NCI-H1105 treated with DMSO at 0.1 percent for 48 hours (cell line): Measurements from ENCODE around the gene SBK1.
"Not testable (repeated sequence)": the region's sequence is repeated elsewhere in the genome, so short reads cannot be mapped to it uniquely, and the experiment has no call there.

Source experiments
- DNase-seq: peaks from one replicate; lab custom pipeline; 2025; lab: John Stamatoyannopoulos, UW

The SBK1 gene

DNA sequence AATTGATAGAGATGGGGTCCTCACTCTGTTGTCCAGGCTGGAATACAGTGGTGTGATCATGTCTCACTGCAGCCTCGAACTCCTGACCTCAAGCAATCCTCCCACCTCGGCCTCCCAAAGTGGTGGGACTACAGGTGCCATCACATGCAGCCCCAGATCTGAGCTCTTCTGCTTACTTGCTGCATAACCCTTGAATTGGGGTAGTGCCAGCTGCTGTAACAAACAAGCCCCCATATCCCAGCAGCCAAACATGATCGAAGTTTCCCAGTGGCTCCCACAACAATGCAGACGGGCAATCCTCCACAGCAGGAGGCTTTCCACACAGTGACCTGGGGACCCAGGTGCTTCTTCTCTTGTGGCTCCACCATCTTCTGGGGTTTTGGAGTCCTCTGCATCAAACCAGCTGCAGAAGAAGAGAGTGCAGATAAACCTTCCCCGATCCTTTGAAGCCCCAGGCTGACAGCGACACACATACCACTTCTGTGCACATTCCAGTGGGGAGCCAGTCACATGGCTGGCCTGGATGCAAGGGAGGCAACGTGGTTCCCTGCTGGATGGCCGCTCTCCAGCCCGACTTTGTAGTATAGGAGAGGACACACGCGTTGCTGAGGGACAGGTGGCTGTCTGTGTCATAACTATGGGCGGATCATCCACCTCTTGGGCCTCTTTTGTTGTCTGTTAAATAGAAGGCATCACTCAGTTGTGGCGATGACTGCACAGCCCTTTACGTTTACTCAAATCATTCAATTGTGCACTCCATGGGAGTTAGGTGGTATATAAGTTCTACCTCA is 16.7 kb downstream of the SBK1 start:
- DNase-seq = no peak

DNA sequence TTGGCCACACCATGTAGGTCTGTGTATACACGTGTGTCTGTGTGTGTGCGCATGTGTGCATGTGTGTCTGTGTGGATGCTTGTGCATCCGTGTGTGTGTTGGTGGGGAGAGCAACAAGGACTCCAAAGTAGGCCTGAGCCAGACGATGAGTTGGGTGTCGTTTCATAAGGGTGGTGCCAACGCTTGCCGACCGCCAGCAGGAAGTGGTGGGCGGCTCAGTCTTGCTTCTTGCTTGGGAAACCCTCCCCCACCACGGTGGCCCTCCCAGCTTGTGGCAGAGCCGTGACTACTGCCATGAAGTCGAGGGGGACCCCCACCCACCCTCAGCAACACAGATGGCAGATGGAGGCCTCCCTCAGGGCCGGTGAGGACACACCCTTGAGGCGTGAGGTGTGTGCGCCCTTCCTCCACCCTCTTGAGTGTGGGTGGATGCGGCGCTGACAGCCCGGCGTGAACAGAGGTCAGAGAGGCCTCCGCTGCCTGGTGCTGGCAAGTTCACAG is 17.5 kb downstream of the SBK1 start:
- DNase-seq = no peak

DNA sequence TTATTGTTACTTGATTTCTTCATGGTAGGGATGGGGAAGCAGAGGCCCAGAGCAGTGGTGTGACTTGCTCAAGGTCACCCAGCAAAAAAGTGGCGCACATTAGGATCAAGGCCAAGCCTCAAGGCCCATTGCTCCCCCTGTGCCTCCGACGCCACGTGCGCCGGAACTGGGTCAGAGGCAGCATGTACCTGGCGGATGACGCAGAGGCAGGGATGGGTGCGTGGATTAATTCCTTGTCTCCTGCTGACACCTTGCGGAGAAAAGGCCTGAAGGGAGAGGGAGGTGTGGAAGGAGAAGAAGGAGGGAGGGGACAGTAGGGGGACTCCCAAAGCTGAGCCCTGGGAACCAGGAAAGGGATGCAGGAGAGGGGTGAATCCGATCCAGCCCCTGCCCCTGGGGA is 18.5 kb downstream of the SBK1 start:
- DNase-seq = no peak

DNA sequence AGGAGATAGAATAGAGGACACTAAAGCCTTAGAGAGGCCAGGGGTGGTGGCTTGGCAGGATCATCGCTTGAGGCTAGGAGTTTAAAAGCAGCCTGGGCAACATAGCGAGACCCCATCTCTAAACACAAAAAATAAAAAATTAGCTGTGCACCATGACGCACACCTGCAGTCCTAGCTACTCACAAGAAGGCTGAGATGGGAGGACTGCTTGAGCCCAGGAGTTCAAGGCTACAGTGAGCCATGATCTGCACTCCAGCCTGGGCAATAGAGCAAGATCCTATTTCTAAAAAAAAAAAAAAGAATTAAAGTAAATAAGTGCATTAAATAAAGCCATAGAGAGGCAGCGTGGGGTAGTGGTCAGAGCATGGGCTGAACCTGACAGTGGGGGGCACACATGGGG is 19.1 kb downstream of the SBK1 start:
- no peak for DNase-seq

DNA sequence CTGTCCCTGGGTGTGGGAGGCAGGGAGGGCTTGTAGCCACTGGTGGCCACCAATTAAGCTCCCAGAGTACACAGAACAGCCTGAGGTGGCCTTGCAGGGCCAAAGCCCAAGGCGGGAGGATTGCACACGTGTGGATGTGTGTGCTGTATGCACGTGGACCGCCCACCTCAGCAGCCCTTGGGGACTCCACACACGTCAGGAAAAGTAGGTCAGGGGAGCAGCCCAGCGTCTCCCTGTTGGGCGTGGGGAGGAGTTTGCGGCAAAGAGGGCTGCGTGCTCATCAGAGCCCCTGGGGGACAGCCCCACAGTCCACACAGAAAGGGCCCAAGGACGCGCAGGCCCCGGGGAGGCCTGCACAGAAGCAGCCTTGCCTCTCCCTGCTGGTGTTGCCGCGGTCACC is 19.6 kb downstream of the SBK1 start:
- no peak for DNase-seq

DNA sequence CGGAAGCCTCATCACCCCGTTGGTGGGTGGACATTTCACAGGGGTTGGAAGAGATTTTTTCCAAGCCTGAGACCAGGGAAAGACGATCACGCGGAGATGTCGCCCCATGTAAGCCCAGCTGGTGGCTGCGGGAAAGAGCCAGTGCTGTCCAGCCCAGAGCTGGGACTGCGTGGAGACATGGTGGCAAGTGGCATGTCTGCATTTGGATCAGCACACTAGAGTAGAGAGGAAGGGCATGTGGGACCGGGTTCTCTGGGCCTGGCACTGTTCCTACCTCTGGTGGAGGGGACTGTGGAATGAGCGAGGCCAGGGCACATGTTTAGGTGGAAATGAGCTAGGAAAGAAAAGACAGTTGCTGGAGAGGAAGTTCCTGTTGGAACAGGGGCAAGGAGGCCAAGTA is 20.0 kb downstream of the SBK1 start:
- DNase-seq = no peak

DNA sequence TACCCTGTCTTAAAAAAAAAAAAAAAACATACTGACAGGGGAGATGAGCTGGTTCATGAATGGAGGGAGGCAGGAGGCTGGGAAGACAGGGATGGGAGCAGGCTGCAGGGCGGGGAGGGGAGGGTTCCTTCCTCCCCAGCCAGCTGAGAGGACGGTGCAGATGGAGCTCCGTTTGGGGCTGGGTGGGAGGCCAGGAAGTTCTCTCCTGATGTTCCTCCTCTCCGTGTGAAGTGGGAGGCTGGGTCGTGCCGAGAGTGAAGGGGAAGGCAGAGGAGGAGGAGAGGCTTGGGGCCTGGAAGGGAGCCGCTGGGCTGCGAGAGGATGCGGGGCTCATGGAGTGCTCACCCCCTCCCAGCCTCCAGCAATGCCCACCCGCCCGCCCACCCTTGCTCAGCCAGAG is 21.3 kb downstream of the SBK1 start:
- no peak for DNase-seq

DNA sequence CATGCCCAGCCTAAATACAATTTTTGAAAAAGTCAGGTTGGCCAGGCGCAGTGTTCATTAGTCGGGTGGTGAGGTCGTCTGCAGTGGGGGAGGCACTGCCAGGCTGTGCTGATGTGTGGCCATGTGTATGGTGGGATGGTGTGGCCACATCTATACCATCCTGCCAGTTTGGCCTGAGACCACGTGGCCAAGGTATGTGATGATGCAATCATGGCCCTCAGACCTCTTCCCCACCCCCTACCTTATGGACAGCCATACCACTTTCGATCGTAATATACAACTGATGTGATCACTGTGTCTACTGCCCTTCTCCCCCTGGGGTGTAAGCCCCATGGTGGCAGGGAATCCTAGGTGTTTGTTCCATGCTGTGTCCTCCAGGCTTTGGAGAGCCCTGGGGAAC is 23.7 kb downstream of the SBK1 start:
- DNase-seq = no peak

DNA sequence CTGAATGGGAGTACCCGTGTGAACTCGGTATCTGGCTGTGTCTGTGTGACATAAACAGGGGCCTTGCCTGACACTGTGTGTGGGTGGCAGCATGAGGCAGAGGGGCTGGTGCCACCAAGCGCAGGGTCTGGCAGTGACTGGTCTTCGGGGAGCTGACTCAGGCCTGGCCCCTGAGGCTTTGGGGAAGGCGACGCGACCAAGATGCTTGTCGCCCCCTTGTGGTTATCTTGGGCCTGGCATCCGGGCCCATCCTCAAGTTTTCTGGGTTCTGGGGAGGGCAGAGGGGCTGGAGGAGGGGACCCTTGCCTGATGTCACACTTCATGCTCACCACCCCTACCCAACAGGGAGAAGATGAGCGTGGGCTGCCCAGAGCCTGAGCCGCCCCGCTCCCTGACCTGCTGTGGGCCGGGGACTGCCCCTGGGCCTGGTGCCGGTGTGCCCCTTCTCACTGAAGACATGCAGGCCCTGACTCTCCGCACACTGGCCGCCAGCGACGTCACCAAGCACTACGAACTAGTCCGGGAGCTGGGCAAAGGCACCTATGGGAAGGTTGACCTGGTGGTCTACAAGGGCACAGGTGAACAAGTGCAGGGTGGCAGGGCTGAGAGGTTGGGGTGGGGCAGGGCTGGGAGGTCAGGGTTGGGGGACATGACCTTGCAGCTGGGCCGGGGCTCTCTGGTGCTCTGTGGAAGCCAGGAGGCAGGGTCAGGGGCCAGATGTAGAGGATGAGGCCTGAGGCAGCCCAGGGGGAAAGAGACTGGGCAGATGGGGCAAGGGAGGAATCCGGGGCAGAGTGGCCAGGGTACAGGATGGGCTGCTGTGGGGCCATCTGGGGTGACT is 24.9 kb downstream of the SBK1 start:
- no peak for DNase-seq

DNA sequence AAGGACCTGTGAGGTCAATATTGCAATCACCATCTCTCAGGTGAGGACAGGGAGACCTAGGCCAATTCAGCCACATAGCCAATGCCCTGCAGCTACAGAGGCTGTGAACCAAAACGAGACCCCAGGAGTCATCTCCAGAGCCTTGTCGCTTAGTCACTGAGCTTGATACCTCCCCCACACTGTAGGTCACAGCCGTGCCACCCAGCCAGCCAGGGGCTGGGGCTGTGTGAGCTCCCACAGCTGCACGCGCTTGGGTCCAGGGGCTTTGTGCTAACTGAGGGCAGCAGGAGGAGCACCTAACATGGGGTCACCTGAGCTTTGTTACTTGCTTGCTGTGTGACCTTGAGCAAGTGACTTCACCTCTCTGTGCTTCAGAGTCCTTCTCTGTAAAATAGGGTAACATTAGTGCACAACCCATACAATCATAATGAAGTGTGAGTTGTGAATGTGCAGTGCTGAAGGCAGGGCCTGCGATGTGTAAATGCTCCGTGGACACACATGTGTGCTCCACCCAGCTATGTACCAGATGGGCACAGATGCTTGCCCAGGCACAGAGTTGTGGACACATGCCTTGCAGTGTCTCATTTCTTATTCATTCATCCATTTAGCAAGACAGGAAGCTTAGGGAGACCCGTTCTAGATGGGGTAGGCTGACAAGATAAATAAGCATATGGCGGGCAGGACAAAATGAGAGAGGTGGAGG is 25.9 kb downstream of the SBK1 start:
- no peak for DNase-seq

DNA sequence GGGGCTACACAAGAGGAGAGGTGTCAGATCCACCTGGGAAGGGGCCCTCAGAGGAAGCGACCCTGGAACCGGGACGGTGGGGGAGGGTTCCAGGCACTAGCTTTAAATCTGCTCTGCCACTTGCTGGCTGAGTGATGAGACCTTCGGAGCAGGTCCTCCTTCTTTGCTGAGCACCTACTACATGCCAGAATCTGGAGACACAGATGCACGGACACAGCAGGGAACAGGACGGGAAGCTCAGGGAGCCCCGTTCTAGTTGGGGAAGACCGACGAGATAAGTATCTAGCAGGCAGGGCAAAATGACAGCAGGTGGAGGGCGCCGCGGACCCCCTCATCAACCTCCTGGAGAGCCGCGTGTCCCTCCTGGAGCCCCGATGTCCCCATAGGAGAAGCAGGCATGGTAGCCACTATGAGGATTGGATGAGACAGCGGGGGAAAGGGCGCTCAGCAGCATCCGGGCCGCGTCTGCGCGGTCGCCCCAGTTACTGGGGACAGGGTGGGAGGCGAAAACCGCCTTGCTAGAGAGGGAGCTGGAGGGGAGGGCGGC is 27.2 kb downstream of the SBK1 start:
- DNase-seq = no peak

DNA sequence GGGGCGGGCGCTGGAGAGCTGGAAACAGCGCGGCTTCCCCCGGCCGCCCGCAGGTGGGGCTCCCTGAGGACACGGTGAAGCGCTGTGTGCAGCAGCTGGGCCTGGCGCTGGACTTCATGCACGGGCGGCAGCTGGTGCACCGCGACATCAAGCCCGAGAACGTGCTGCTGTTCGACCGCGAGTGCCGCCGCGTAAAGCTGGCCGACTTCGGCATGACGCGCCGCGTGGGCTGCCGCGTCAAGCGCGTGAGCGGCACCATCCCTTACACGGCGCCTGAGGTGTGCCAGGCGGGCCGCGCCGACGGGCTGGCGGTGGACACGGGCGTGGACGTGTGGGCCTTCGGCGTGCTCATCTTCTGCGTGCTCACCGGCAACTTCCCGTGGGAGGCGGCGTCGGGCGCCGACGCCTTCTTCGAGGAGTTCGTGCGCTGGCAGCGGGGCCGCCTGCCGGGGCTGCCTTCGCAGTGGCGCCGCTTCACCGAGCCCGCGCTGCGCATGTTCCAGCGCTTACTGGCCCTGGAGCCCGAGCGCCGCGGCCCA is 27.8 kb downstream of the SBK1 start:
- no peak for DNase-seq

DNA sequence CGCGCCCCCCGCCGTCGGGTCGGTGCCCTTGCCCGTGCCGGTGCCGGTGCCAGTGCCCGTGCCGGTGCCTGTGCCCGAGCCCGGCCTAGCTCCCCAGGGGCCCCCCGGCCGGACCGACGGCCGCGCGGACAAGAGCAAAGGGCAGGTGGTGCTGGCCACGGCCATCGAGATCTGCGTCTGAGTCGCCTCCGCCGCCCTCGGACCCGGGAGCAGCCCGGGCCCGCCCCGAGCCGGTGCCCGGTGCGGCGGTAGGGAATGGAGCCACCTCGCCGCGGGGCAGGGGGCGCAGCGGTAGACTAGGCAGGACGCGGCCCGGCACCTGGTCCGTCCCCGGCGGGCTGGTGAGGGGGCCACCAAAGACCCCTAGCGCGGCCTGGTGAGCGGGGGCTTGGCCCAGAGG is 28.4 kb downstream of the SBK1 start:
- DNase-seq = no peak

DNA sequence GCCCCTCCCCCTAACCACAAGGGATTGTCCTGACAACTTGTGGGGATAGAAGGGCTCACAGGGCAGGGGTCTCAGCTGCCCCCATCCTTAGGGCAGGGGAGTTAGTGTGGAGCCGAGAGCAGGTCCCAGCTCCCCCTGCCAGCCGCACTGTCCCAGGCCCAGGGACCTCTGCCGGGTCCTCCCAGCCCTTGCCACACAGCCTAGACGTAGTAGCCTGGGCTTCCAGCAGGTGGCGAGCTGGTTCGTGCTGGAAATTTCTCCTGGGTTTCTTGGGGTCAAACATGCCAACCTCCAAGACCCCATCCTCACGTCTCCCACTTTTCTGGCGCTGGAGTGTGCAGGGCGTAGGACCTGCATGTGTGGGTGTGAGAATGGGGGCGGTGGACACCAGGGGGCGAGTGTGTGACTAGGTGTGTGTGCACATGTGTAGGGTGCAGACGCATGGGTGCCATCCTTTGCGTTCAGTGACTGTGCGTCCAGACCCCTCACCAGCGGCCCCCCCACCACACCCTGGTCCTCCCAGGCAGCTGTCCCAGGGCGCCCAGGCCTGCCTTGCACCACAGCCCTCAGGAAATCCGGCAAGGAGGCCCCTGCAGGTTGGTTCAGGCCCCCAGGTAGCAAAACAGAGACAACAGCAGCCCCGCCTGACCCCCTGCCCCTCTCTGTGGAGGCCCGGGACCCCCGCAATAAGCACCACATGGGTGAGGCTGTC is 29.5 kb downstream of the SBK1 start:
- no peak for DNase-seq

DNA sequence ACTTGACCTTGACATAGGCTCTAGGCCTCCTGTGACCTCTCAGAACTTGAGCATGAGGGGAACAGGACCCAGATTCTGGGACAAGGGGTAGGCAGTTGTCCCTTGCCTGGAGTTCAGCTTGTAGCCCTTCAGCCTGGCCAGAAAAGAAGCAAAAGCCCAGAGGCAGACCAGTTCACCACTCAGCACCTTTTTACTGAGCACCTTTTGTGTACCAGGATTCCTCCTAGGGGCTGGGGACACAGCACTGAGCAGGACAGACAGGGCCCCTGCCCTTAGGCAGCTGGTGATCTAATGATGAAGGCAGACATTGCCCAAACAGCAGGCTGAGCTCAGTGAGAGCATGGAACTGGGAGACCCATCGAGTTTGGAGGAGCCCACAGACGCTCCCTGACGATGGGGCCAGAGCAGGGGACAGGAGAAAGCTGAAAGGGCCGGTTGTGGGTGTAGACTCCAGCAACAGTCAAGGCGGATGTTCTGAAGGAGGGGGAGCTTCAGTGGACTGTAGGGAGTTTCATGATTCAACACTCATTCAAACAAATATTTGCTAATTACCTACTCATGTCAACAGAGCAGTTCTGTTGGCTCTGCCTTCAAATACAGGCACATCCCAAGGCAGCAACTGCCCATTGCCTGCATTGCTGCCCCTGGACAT is 32.0 kb downstream of the SBK1 start:
- DNase-seq = no peak

DNA sequence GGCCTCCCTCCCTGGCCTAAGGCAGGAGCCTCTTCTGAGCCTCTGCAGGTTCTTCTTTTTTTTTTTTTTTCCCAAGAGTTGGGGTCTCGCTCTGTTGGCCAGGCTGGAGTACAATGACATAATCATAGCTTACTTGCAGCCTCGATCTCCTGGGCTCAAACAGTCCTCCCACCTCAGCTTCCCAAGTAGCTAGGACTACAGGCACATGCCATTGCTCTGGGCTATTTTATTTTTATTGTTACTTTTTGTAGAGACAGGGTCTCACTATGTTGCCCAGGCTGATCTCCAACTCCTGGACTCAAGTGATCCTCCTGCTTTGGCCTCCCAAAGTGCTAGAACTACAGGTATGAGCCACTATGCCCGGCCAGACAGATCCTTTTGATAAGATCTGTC is 32.6 kb downstream of the SBK1 start:
- no peak for DNase-seq

DNA sequence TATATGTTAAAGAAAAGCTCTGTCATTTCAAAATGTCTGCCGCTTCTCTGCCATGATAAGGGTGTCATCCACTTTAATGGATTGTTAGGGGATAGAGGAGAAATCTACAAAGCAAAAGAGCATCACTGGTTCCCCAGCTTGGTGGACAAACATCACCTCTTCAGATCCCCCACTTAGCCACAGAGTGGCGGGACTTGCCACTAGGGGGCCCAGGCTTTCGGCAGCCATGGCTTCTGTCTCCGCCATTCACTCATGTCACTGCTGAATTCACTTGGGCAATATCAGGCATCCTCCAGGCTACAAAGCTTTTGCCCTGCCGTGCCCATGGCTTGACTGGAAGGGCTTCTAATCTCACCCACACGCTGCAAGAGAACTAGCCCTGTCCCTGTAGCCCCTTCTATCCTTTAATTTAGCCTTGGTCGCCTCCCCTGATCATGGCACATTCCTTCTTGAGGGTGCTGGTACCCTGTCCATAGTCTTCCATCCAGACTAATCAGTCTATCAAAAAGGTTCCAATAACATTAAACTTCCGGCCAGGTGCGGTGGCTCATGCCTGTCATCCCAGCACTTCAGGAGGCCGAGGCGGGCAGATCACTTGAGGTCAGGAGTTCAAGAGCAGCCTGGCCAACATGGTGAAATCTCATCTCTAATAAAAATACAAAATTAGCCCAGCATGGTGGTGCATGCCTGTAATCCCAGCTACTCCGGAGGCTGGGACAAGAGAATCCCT is 34.7 kb downstream of the SBK1 start:
- peak; percentile 39 for DNase-seq

DNA sequence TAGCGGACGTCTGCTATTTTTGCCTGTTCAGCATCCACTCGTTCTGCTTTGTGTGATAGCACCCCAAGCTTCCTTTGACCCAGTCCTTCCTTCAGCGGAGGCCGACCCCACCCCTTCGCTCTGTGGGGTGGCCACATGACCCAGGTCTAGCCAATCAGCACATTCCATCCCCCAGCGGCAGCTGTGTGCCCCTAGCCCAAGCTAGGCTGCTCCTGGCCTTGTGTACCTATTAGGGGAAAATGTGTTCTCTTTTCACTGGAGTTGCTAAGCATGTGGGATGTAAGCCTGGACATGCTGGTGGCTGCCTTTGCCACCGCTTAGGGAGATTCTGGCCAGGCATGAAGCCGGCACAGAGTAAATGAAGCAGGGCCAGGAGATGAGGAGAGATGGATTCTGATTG is 37.9 kb downstream of the SBK1 start:
- DNase-seq = not testable (repeated sequence)

DNA sequence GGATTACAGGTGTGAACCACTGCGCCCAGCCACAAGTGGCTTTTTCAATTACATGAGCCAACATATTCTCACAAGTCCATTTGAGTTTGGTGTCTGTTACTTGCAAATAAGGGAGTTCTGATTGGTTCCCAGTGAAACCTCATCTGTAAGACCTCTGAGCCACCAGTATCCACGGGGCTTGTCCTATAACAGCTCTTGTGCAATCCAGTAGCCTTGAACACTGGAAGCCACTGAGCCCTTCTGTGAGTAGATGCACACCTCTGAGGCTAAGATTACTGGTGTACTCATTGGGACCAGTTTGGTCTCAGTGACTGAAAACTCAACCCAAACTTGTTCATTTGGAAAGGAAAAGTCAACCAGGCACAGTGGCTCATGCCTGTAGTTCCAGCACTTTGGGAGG is 38.7 kb downstream of the SBK1 start:
- not testable (repeated sequence) for DNase-seq

DNA sequence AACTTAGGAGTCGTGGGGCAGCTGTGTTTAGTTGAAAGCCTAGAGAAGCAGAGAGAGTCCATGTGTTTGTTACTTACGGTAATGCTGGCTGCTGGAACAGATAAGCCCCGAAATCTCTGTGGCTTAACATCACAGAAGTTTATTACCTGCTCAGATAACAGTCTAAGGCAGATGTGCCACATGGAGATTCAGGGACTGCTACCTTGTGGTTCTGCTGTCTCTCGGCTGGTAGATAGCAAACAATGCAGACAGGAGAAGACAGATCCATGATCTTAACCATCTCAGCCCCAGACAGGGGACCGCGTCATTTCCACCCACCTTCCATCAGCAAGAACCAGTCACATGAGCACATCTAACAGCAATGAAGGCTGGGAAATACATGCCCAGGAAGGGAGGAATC is 40.3 kb downstream of the SBK1 start:
- not testable (repeated sequence) for DNase-seq
